OCI-LY3 (cell line): ENCODE results near the gene KLHL30.

Source experiments
- H2AFZ ChIP-seq: fragments of 200-600, 300-600 bp; shearing (Covaris generic); 2 replicates; pipeline ENCODE4 v1.6.0; 2014; ENCODE audit warnings: antibody characterized with exemption, low read depth, low read length
- H3K27ac ChIP-seq: fragments of 200-600, 300-600 bp; sonication (generic); 2 replicates; pipeline ENCODE4 v1.5.1; 2014; ENCODE audit warnings: mild to moderate bottlenecking, low read length, moderate library complexity, mixed read lengths
- H3K27me3 ChIP-seq: fragments of 200-600, 300-600 bp; sonication (generic); 2 replicates; pipeline ENCODE4 v1.6.1; 2014; ENCODE audit warnings: low read depth, low read length, mixed read lengths
- H3K36me3 ChIP-seq: fragments of 200-600, 300-600 bp; sonication (generic); replicated peaks from 2 replicates; pipeline ENCODE3; 2014; ENCODE audit warnings: low read depth, low read length, mixed read lengths
- H3K4me1 ChIP-seq: fragments of 300-600, 200-600 bp; sonication (generic); 2 replicates; pipeline ENCODE4 v1.6.1; 2014; ENCODE audit warnings: low read length, mixed read lengths
- H3K4me2 ChIP-seq: fragments of 200-600, 300-600 bp; sonication (generic); 2 replicates; pipeline ENCODE4 v1.6.1; 2014; ENCODE audit warnings: low read length, mixed read lengths
- H3K4me3 ChIP-seq: fragments of 300-600, 200-600 bp; sonication (generic); 2 replicates; pipeline ENCODE4 v1.5.1; 2014; ENCODE audit warnings: antibody characterized with exemption, mild to moderate bottlenecking, low read length, moderate library complexity
- H3K79me2 ChIP-seq: fragments of 300-600, 200-600 bp; shearing (Covaris generic); 2 replicates; pipeline ENCODE4 v1.6.1; 2014; ENCODE audit warnings: mild to moderate bottlenecking, low read length, mixed read lengths
- H3K9ac ChIP-seq: fragments of 300-600, 200-600 bp; shearing (Covaris generic); 2 replicates; pipeline ENCODE4 v1.6.0; 2014; ENCODE audit warnings: mild to moderate bottlenecking, low read length, moderate library complexity
- H3K9me3 ChIP-seq: fragments of 200-600, 300-600 bp; shearing (Covaris generic); 2 replicates; pipeline ENCODE4 v1.6.1; 2014; ENCODE audit warnings: low read length, mixed read lengths; ENCODE audit not compliant: insufficient read depth
- H4K20me1 ChIP-seq: fragments of 200-600, 300-600 bp; sonication (generic); 2 replicates; pipeline ENCODE4 v1.6.1; 2016; ENCODE audit warnings: low read length, mixed read lengths; ENCODE audit not compliant: insufficient read depth
- CTCF ChIP-seq: fragments of 200-600, 300-600 bp; sonication (generic); IDR thresholded peaks from 2 replicates; pipeline ENCODE4 v1.5.1; 2014; ENCODE audit warnings: antibody characterized with exemption, low read length, low read depth
- EZH2phosphoT487 ChIP-seq: fragments of 200-600 bp; shearing (Covaris generic); IDR thresholded peaks from 2 replicates; pipeline ENCODE4 v1.6.1; 2018; ENCODE audit warnings: antibody characterized with exemption, mixed run types, low read depth

The KLHL30 gene

GRCh38 chr2:238141541-238142318 is 3.3 kb downstream of the KLHL30 start:
- no peak overlapping the region for H3K27ac ChIP-seq
- TF ChIP-seq CTCF (no peak), EZH2phosphoT487 (no peak)
- H3K4me2 ChIP-seq, result no peak overlapping the region
- no peak overlapping the region for H3K9ac ChIP-seq
- H4K20me1 ChIP-seq, result no peaks in the 10 kb centered on the region
- no peaks in the 10 kb centered on the region for H3K79me2 ChIP-seq
- no peaks in the 10 kb centered on the region for H3K27me3 ChIP-seq
- H2AFZ ChIP-seq, result no peak overlapping the region
- H3K4me1 ChIP-seq, result peaks cover 6% of the 10 kb centered on the region
- H3K4me3 ChIP-seq, result no peak overlapping the region
- no peaks in the 10 kb centered on the region for H3K36me3 ChIP-seq
- H3K9me3 ChIP-seq, result no peaks in the 10 kb centered on the region

GRCh38 chr2:238142382-238143205 is 4.1 kb downstream of the KLHL30 start:
- Histone ChIP-seq H3K36me3 (no peaks in the 10 kb centered on the region), H3K9me3 (no peaks in the 10 kb centered on the region), H2AFZ (no peak overlapping the region), H3K27me3 (no peaks in the 10 kb centered on the region), H3K4me1 (peaks cover 6% of the 10 kb centered on the region), H3K4me2 (no peak overlapping the region), H3K9ac (no peak overlapping the region), H3K4me3 (no peak overlapping the region), H3K27ac (no peak overlapping the region), H3K79me2 (no peaks in the 10 kb centered on the region), H4K20me1 (no peaks in the 10 kb centered on the region)
- no peak for TF ChIP-seq CTCF
- TF ChIP-seq EZH2phosphoT487, result no peak

- H3K9me3 ChIP-seq, result no peaks in the 10 kb centered on the region
- H3K4me1 ChIP-seq, result peaks cover 6% of the 10 kb centered on the region
- no peaks in the 10 kb centered on the region for H3K79me2 ChIP-seq
- no peak overlapping the region for H2AFZ ChIP-seq
- TF ChIP-seq CTCF, result no peak
- no peak for TF ChIP-seq EZH2phosphoT487
- H3K4me3 ChIP-seq, result no peak overlapping the region
- H4K20me1 ChIP-seq, result no peaks in the 10 kb centered on the region
- H3K9ac ChIP-seq, result no peak overlapping the region
- H3K27me3 ChIP-seq, result no peaks in the 10 kb centered on the region
- H3K27ac ChIP-seq, result no peak overlapping the region
- no peaks in the 10 kb centered on the region for H3K36me3 ChIP-seq
- H3K4me2 ChIP-seq, result no peak overlapping the region
Measured at GRCh38 chr2:238143239-238143951, 4.9 kb downstream of the KLHL30 start.

- H3K27me3 ChIP-seq, result no peaks in the 10 kb centered on the region
- TF ChIP-seq EZH2phosphoT487, result no peak
- no peak for TF ChIP-seq CTCF
- H3K4me1 ChIP-seq, result no peaks in the 10 kb centered on the region; the same call in 1 of the 2 replicates
- H3K79me2 ChIP-seq, result no peaks in the 10 kb centered on the region
- H3K36me3 ChIP-seq, result no peaks in the 10 kb centered on the region
- H3K9ac ChIP-seq, result no peak overlapping the region
- no peak overlapping the region for H2AFZ ChIP-seq
- no peaks in the 10 kb centered on the region for H3K9me3 ChIP-seq
- no peak overlapping the region for H3K4me2 ChIP-seq
- H3K27ac ChIP-seq, result no peak overlapping the region
- no peak overlapping the region for H3K4me3 ChIP-seq
- H4K20me1 ChIP-seq, result no peaks in the 10 kb centered on the region
Measured at GRCh38 chr2:238144262-238144661, 5.8 kb downstream of the KLHL30 start.
